Progenitor cell of endocrine pancreas (in vitro differentiated cells): ENCODE data around the gene CEND1. TPM values are rescaled to one million over a fixed set of nuclear protein-coding genes. Genes with fewer than 3 reads are reported as not detected.
A peak's percentile ranks its signal among the peaks of the same experiment; 100 is the strongest.

Experiments used
- DNase-seq: peaks from one replicate; pipeline ENCODE4 v3.0.0; 2021; ENCODE audit warnings: low spot score; ENCODE audit not compliant: unreplicated experiment
- H3K27ac Mint-ChIP-seq: 2 replicates; pipeline ENCODE4 v1.8.0; 2021; ENCODE audit warnings: mild to moderate bottlenecking, moderate library complexity, mixed read lengths
- H3K27me3 Mint-ChIP-seq: 2 replicates; pipeline ENCODE4 v1.8.0; 2021; ENCODE audit warnings: mixed read lengths
- H3K36me3 Mint-ChIP-seq: 2 replicates; pipeline ENCODE4 v1.8.0; 2022; ENCODE audit warnings: mixed read lengths; ENCODE audit not compliant: insufficient read depth
- H3K4me1 Mint-ChIP-seq: 2 replicates; pipeline ENCODE4 v1.8.0; 2021; ENCODE audit warnings: low read depth, mixed read lengths
- H3K4me3 Mint-ChIP-seq: 2 replicates; pipeline ENCODE4 v1.8.0; 2021; ENCODE audit warnings: low read depth, mild to moderate bottlenecking, moderate library complexity, mixed read lengths
- H3K9me3 Mint-ChIP-seq: 2 replicates; pipeline ENCODE4 v1.8.0; 2021; ENCODE audit warnings: low read depth, mixed read lengths
- total RNA-seq: library from RNA; stranded (reverse); gene quantifications from 2 replicates; pipeline ENCODE4 v1.2.1, GENCODE V29; 2021
- TF ChIP-seq, protein P1 (sequence below): fragments of 200-600 bp; sonication (generic); IDR thresholded peaks from one replicate; pipeline ENCODE4 v1.5.0; 2021; ENCODE audit warnings: antibody characterized with exemption, mild to moderate bottlenecking; ENCODE audit not compliant: unreplicated experiment

The CEND1 gene
- total RNA-seq, 1 donor from 2014 or later, result not detected

GRCh38 chr11:783581-784015 lies 6.3 kb downstream of the CEND1 start:
- Mint-ChIP-seq H3K27ac (no peak overlapping the region), H3K4me3 (no peak overlapping the region), H3K4me1 (peaks cover 7% of the 10 kb centered on the region), H3K36me3 (peaks cover 3% of the 10 kb centered on the region), H3K9me3 (no peaks in the 10 kb centered on the region), H3K27me3 (no peaks in the 10 kb centered on the region)
- DNase-seq, result peak; percentile 73
- TF ChIP-seq, protein P1, sequence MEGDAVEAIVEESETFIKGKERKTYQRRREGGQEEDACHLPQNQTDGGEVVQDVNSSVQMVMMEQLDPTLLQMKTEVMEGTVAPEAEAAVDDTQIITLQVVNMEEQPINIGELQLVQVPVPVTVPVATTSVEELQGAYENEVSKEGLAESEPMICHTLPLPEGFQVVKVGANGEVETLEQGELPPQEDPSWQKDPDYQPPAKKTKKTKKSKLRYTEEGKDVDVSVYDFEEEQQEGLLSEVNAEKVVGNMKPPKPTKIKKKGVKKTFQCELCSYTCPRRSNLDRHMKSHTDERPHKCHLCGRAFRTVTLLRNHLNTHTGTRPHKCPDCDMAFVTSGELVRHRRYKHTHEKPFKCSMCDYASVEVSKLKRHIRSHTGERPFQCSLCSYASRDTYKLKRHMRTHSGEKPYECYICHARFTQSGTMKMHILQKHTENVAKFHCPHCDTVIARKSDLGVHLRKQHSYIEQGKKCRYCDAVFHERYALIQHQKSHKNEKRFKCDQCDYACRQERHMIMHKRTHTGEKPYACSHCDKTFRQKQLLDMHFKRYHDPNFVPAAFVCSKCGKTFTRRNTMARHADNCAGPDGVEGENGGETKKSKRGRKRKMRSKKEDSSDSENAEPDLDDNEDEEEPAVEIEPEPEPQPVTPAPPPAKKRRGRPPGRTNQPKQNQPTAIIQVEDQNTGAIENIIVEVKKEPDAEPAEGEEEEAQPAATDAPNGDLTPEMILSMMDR, result peak; percentile 84

- TF ChIP-seq, protein P1, result no peak
- Mint-ChIP-seq H3K27ac (no peak overlapping the region), H3K4me1 (peaks cover 7% of the 10 kb centered on the region), H3K9me3 (no peaks in the 10 kb centered on the region), H3K36me3 (peaks cover 3% of the 10 kb centered on the region), H3K4me3 (no peak overlapping the region), H3K27me3 (no peaks in the 10 kb centered on the region)
- DNase-seq, result no peak
Measured at GRCh38 chr11:782264-783174, 7.4 kb downstream of the CEND1 start.

DNA sequence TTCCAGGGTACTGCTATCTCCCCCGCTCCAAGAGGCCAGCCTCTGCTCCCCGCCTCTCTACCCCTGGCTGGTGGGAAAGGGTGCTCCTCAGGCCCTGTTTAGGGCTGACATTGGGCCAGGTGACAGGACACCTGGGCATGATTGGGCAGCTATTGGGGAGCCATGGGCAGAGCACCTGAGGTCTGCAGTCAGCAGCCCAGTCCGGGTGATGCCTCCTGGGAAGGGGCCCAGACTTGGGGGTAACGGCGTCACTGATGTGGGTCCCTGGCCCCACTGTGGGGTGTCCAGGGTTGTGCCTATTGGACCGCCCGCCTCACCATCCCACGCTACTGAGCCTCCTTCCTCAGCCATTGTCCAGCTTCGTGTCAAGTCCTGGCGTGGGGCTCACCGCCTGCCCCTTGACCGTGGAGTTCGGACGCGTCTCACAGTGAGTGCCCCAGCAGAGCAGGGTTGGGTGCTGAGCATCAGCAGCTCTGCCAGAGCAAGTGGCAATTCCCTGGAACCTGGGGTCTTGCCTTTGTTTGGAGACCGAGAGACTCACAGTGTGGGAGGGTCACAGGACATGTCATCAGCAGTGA lies 9.8 kb downstream of the CEND1 start:
- Mint-ChIP-seq H3K27ac (no peak overlapping the region), H3K4me3 (no peak overlapping the region), H3K4me1 (peaks cover 14% of the 10 kb centered on the region), H3K27me3 (no peaks in the 10 kb centered on the region), H3K9me3 (no peaks in the 10 kb centered on the region), H3K36me3 (peaks cover 3% of the 10 kb centered on the region)
- TF ChIP-seq, protein P1, result no peak
- DNase-seq, result no peak

- Mint-ChIP-seq H3K27ac (no peak overlapping the region), H3K4me1 (peaks cover 14% of the 10 kb centered on the region), H3K36me3 (peaks cover 3% of the 10 kb centered on the region), H3K9me3 (no peaks in the 10 kb centered on the region), H3K4me3 (peak overlapping the region; percentile 49), H3K27me3 (no peaks in the 10 kb centered on the region)
- DNase-seq, result no peak
- TF ChIP-seq, protein P1, result no peak
Measured at GRCh38 chr11:778976-779954, 10.6 kb downstream of the CEND1 start.
